BE2C (cell line): ENCODE results near the gene ADRB2.

ENCODE experiments used
- DNase-seq: peaks from one replicate; pipeline ENCODE4 v3.0.0-alpha.2; 2020
- H3K27me3 ChIP-seq: fragments of 250-450 bp; sonication (Bioruptor Pico); 2 replicates; pipeline ENCODE4 v1.5.1; 2020; ENCODE audit warnings: mild to moderate bottlenecking
- H3K36me3 ChIP-seq: fragments of 250-450 bp; sonication (Bioruptor Pico); 2 replicates; pipeline ENCODE4 v1.5.1; 2020; ENCODE audit warnings: mild to moderate bottlenecking
- H3K4me1 ChIP-seq: fragments of 250-450 bp; sonication (Bioruptor Pico); 2 replicates; pipeline ENCODE4 v1.5.1; 2020
- H3K4me3 ChIP-seq: 2 replicates; pipeline ENCODE4 v1.5.1; 2011; ENCODE audit warnings: low read depth, low read length
- H3K9me3 ChIP-seq: fragments of 250-450 bp; sonication (Bioruptor Pico); 2 replicates; pipeline ENCODE4 v1.5.1; 2020
- TF ChIP-seq, protein P1 (sequence below): IDR thresholded peaks from 2 replicates; pipeline ENCODE4 v1.5.1; 2012; ENCODE audit warnings: mild to moderate bottlenecking, low read depth, low read length

ADRB2 gene

DNA sequence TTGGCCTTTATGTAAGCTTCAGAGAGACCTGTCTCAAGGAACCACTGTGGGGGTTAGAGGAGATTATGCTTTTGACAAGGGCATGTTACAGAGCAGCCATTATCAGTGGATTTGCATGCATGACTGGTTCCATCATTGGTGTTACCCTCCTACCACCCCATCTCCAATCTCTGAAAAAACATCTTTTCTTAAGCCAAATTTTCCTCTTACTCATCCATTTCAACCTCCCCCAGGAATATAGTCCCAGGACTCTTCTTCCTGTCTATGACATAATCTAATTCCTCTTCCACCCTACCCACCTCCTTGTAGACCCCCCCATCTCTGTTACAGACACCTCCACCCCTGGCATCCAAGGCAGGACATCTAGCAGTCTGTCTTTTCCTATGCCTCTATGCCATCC lies 33.1 kb upstream of the ADRB2 start:
- no peaks in the 10 kb centered on the region for H3K36me3 ChIP-seq
- H3K27me3 ChIP-seq, result no peaks in the 10 kb centered on the region
- peaks cover 17% of the 10 kb centered on the region for H3K4me1 ChIP-seq
- no peaks in the 10 kb centered on the region for H3K9me3 ChIP-seq
- TF ChIP-seq, protein P1, sequence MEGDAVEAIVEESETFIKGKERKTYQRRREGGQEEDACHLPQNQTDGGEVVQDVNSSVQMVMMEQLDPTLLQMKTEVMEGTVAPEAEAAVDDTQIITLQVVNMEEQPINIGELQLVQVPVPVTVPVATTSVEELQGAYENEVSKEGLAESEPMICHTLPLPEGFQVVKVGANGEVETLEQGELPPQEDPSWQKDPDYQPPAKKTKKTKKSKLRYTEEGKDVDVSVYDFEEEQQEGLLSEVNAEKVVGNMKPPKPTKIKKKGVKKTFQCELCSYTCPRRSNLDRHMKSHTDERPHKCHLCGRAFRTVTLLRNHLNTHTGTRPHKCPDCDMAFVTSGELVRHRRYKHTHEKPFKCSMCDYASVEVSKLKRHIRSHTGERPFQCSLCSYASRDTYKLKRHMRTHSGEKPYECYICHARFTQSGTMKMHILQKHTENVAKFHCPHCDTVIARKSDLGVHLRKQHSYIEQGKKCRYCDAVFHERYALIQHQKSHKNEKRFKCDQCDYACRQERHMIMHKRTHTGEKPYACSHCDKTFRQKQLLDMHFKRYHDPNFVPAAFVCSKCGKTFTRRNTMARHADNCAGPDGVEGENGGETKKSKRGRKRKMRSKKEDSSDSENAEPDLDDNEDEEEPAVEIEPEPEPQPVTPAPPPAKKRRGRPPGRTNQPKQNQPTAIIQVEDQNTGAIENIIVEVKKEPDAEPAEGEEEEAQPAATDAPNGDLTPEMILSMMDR, result no peak
- no peak for DNase-seq
- no peak overlapping the region for H3K4me3 ChIP-seq

GRCh38 chr5:148794275-148794674 lies 32.1 kb upstream of the ADRB2 start:
- TF ChIP-seq, protein P1, result no peak
- H3K9me3 ChIP-seq, result no peaks in the 10 kb centered on the region
- H3K4me3 ChIP-seq, result no peak overlapping the region
- peaks cover 17% of the 10 kb centered on the region for H3K4me1 ChIP-seq
- no peaks in the 10 kb centered on the region for H3K36me3 ChIP-seq
- H3K27me3 ChIP-seq, result no peaks in the 10 kb centered on the region
- no peak for DNase-seq

DNA sequence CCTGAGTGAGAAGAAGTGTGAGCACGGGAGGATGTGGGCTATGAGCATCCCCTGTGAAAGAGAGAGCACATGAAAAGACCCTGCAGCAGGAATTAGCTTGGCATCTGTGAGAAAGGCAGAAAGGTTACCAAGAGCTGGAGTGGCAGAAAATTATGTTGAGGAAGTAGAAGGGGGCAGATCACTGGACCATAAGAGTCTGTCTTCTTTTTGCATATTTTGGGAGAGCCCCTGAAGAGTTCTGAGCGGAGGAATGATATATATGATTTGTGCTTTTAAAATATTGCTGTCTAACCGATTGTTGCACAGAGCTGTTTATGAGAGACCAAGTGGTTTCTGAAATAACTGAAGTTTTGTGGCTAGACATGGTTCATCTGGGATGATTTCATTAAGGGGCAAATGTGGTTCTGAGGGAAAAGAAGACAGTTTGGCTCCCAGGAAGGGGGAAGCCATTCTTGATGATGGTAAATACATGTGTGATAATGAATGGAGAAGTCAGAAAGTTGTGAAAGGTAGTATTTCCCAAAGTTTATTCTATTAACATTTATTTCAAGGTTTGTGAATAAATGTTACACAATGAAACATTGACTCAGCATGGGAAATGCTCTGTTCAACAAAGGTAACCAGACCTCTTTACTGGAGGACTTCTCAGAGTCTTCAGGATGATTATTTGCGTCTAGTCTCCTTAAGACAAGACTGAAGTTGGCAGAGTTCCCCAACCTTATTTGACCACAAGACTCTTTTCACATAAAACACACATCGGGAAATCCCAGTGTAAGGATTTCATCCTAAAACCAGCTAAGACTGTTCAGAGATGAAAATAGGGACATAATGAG lies 31.5 kb upstream of the ADRB2 start:
- Histone ChIP-seq H3K9me3 (no peaks in the 10 kb centered on the region), H3K4me1 (peaks cover 17% of the 10 kb centered on the region), H3K36me3 (no peaks in the 10 kb centered on the region), H3K27me3 (no peaks in the 10 kb centered on the region), H3K4me3 (no peak overlapping the region)
- no peak for DNase-seq
- TF ChIP-seq, protein P1, result no peak

DNA sequence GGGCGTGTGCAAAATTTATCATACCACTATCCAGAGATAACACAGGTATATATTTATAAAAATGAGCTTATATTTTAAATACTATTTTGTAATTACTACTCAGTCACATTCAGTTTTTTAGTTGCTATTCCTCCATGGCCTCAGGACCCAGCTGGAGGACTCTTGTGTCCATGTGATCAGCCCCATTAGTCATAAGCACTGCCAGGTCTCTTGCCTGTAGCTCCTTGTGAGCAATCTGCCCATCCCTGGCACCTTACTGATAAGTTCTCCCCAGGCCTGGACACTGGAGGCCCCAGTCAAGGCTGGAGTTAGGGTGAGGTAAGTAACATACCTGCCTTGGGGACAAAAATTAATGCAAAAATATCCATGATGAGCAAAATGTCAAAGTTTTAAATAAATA lies 29.5 kb upstream of the ADRB2 start:
- Histone ChIP-seq H3K9me3 (no peaks in the 10 kb centered on the region), H3K36me3 (no peaks in the 10 kb centered on the region), H3K4me3 (no peak overlapping the region), H3K27me3 (no peaks in the 10 kb centered on the region), H3K4me1 (peaks cover 24% of the 10 kb centered on the region)
- TF ChIP-seq, protein P1, result no peak
- no peak for DNase-seq

DNA sequence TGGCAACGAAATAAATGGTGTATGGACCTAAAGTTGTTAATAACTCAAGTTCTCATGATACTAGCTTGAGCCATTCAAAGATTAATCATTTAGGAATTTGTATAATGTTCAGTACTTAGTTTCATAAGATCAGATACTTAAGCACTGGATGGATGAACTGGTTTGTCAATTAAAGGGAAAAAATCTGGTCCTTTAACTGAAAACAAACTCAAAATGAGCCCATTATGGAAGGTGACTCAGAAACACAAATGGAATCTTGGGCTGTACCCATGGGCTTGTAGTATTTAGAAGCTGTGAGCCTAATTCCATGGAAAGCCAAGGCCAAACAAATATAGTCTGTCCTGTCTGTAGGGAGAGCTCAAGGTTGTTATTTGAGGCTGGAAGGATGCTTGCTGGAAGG lies 27.6 kb upstream of the ADRB2 start:
- Histone ChIP-seq H3K4me3 (no peak overlapping the region), H3K4me1 (peaks cover 15% of the 10 kb centered on the region), H3K9me3 (no peaks in the 10 kb centered on the region), H3K36me3 (no peaks in the 10 kb centered on the region), H3K27me3 (no peaks in the 10 kb centered on the region)
- DNase-seq, result no peak
- TF ChIP-seq, protein P1, result no peak

GRCh38 chr5:148799737-148800527 lies 26.5 kb upstream of the ADRB2 start:
- no peaks in the 10 kb centered on the region for H3K9me3 ChIP-seq
- DNase-seq, result no peak
- H3K36me3 ChIP-seq, result no peaks in the 10 kb centered on the region
- TF ChIP-seq, protein P1, result no peak
- peaks cover 14% of the 10 kb centered on the region for H3K4me1 ChIP-seq
- H3K27me3 ChIP-seq, result no peaks in the 10 kb centered on the region
- no peak overlapping the region for H3K4me3 ChIP-seq
